ENCODE measurements around the gene AGXT2. TPM values are rescaled to one million over a fixed set of nuclear protein-coding genes. Genes with fewer than 3 reads are reported as not detected.
"Not testable (repeated sequence)": the region's sequence is repeated elsewhere in the genome, so short reads cannot be mapped to it uniquely, and the experiment has no call there.

The AGXT2 gene
- polyA plus RNA-seq, 4 donors, result 0.31 to 47.0 (median 0.96) TPM

DNA sequence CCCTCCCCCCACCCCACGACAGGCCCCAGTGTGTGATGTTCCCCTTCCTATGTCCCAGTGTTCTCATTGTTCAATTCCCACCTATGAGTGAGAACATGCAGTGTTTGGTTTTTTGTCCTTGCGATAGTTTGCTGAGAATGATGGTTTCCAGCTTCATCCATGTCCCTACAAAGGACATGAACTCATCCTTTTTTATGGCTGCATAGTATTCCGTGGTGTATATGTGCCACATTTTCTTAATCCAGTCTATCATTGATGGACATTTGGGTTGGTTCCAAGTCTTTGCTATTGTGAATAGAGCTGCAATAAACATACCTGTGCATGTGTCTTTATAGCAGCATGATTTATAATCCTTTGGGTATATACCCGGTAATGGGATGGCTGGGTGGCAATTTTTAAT, 76.1 kb downstream of the AGXT2 start:
- DNase-seq, FAIRE-seq: not testable (repeated sequence)
- WGBS, 3 donors, result 80 to 95% (median 83%) methylated on average over 2 to 3 of the region's 4 CpGs

DNA sequence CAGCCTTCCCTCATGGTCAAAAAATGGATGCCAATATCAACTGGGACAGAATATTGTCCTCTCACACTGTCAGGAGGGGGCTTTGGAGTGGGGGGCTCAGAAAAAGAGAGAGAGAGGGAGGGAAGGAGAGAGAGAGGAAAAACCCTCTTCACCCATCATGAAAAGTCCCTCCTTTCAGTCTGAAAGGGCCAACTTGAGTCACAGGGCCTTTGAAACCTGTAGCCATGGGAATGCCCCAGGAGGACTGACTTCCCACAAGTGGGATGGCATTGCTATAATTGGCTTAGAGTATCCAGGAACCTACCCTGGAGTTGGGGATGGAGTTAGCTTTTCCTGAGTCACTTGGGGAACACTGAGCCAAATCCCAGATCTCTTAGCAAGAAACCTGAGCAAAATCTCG, 77.2 kb downstream of the AGXT2 start:
- Histone ChIP-seq H3K4me1 (ENCODE audit: control insufficient read depth in 3 of 3, insufficient read depth in 2 of 3, low read depth in 1 of 3, low read length in 2 of 3) (no peaks in the 10 kb centered on the region), H3K36me3 (ENCODE audit: control insufficient read depth in 3 of 3, insufficient read depth in 2 of 3, low read depth in 1 of 3, low read length in 3 of 3) (no peaks in the 10 kb centered on the region), H3K9me3 (ENCODE audit: control insufficient read depth in 2 of 2, insufficient read depth in 1 of 2, low read depth in 1 of 2, low read length in 1 of 2) (peaks cover 0 to 5% of the 10 kb centered on the region in 2 donors), H3K27ac (ENCODE audit: low read depth in 1 of 3, low read length in 2 of 3) (no peak overlapping the region), H3K27me3 (ENCODE audit: control insufficient read depth in 3 of 3, insufficient read depth in 3 of 3, low read length in 3 of 3) (no peaks in the 10 kb centered on the region), H3K4me3 (ENCODE audit: low read depth in 1 of 3, low read length in 3 of 3) (no peak overlapping the region)
- no peak for FAIRE-seq
- WGBS, 3 donors, result 36 to 59% (median 55%) methylated on average over 1 of the region's 1 CpG
- DNase-seq, result no peak

More for the DNA sequence above, 76.1 kb downstream of the AGXT2 start:
- not testable (repeated sequence) for H3K4me3 ChIP-seq (ENCODE audit: low read depth in 1 of 3, low read length in 3 of 3); H3K36me3 ChIP-seq (ENCODE audit: control insufficient read depth in 3 of 3, insufficient read depth in 2 of 3, low read depth in 1 of 3, low read length in 3 of 3); H3K27ac ChIP-seq (ENCODE audit: low read depth in 1 of 3, low read length in 2 of 3); H3K9me3 ChIP-seq (ENCODE audit: control insufficient read depth in 2 of 2, insufficient read depth in 1 of 2, low read depth in 1 of 2, low read length in 1 of 2); H3K4me1 ChIP-seq (ENCODE audit: control insufficient read depth in 3 of 3, insufficient read depth in 2 of 3, low read depth in 1 of 3, low read length in 2 of 3); H3K27me3 ChIP-seq (ENCODE audit: control insufficient read depth in 3 of 3, insufficient read depth in 3 of 3, low read length in 3 of 3)

DNA sequence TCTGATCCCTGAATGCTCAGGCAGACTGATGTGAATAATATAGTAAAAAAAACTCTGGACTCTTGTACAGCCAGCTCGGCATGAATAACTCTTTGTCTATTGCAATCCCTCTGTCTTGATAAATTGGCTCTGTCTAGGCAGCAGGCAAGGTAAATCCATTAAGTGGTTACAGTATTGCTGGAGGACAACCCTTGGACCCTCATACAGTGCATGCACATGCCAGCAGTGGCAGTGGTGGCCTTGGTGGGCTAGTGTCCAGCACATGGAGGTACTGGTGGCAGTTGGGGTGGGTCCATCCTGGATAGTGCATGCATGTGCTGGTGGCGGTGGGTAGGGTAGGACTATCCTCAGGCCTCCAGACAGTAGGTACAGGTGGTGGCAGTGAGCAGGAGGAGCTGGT, 79.5 kb downstream of the AGXT2 start:
- DNase-seq (no peak), FAIRE-seq (no peak)
- H3K4me1 ChIP-seq (ENCODE audit: control insufficient read depth in 3 of 3, insufficient read depth in 2 of 3, low read depth in 1 of 3, low read length in 2 of 3), result no peaks in the 10 kb centered on the region
- no peak overlapping the region for H3K4me3 ChIP-seq (ENCODE audit: low read depth in 1 of 3, low read length in 3 of 3)
- H3K27me3 ChIP-seq (ENCODE audit: control insufficient read depth in 3 of 3, insufficient read depth in 3 of 3, low read length in 3 of 3), result no peaks in the 10 kb centered on the region
- no peak overlapping the region for H3K27ac ChIP-seq (ENCODE audit: low read depth in 1 of 3, low read length in 2 of 3)
- peaks cover 0 to 8% of the 10 kb centered on the region in 2 donors for H3K9me3 ChIP-seq (ENCODE audit: control insufficient read depth in 2 of 2, insufficient read depth in 1 of 2, low read depth in 1 of 2, low read length in 1 of 2)
- WGBS, 3 donors, result 51 to 84% (median 69%) methylated on average over 2 of the region's 2 CpGs
- no peaks in the 10 kb centered on the region for H3K36me3 ChIP-seq (ENCODE audit: control insufficient read depth in 3 of 3, insufficient read depth in 2 of 3, low read depth in 1 of 3, low read length in 3 of 3)

DNA sequence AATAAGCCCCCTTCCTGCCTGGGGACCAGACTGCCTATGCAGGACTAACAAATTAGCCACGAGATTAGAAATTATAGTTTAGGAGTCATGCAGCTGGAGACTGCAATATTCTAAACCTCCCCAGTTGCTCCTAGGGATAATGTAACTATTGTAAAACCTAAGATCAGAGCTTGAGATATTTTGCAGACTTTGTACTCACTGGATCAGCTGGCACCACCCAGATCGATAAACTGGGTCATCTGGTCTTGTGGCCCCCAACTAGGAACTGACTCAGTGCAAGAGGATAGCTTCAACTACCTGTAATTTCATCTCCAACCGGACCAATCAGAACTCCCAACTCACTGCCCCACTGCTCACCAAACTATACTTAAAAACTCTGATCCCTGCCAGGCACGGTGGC, 80.2 kb downstream of the AGXT2 start:
- FAIRE-seq (no peak), DNase-seq (peak in 1 of 2 donors; percentile 9)
- Histone ChIP-seq H3K27me3 (ENCODE audit: control insufficient read depth in 3 of 3, insufficient read depth in 3 of 3, low read length in 3 of 3) (no peaks in the 10 kb centered on the region), H3K36me3 (ENCODE audit: control insufficient read depth in 3 of 3, insufficient read depth in 2 of 3, low read depth in 1 of 3, low read length in 3 of 3) (no peaks in the 10 kb centered on the region), H3K9me3 (ENCODE audit: control insufficient read depth in 2 of 2, insufficient read depth in 1 of 2, low read depth in 1 of 2, low read length in 1 of 2) (peaks cover 0 to 8% of the 10 kb centered on the region in 2 donors), H3K4me1 (ENCODE audit: control insufficient read depth in 3 of 3, insufficient read depth in 2 of 3, low read depth in 1 of 3, low read length in 2 of 3) (no peaks in the 10 kb centered on the region), H3K4me3 (ENCODE audit: low read depth in 1 of 3, low read length in 3 of 3) (no peak overlapping the region), H3K27ac (ENCODE audit: low read depth in 1 of 3, low read length in 2 of 3) (no peak overlapping the region)
- 68 to 81% (median 75%) methylated on average over 4 of the region's 4 CpGs for WGBS, 3 donors

DNA sequence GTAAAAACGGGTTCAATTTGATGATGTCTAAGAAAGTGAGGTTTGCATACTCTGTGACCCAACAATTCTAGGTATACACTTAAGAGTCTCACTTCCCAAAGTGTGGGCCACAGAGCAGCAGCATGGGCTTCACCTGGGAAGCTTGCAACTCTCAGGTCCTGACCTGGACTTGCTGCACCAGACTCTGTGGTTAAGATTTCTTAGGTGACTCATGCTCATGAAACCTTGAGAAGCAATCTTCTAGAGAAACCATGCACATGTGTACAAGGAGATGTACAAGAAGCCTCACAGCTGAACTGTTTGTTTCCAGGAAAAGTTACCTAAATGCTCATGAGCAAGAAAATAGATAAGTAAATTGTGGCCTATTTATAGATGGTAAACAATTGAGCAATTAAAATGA, 88.4 kb downstream of the AGXT2 start:
- Histone ChIP-seq H3K9me3 (ENCODE audit: control insufficient read depth in 2 of 2, insufficient read depth in 1 of 2, low read depth in 1 of 2, low read length in 1 of 2) (no peaks in the 10 kb centered on the region), H3K27ac (ENCODE audit: low read depth in 1 of 3, low read length in 2 of 3) (no peak overlapping the region), H3K4me3 (ENCODE audit: low read depth in 1 of 3, low read length in 3 of 3) (no peak overlapping the region), H3K27me3 (ENCODE audit: control insufficient read depth in 3 of 3, insufficient read depth in 3 of 3, low read length in 3 of 3) (no peaks in the 10 kb centered on the region), H3K4me1 (ENCODE audit: control insufficient read depth in 3 of 3, insufficient read depth in 2 of 3, low read depth in 1 of 3, low read length in 2 of 3) (no peaks in the 10 kb centered on the region), H3K36me3 (ENCODE audit: control insufficient read depth in 3 of 3, insufficient read depth in 2 of 3, low read depth in 1 of 3, low read length in 3 of 3) (peaks cover 0 to 2% (median 0%) of the 10 kb centered on the region in 3 donors)
- DNase-seq (no peak), FAIRE-seq (no peak)
- WGBS, 3 donors, result 79 to 96% (median 96%) methylated on average over 1 of the region's 1 CpG

DNA sequence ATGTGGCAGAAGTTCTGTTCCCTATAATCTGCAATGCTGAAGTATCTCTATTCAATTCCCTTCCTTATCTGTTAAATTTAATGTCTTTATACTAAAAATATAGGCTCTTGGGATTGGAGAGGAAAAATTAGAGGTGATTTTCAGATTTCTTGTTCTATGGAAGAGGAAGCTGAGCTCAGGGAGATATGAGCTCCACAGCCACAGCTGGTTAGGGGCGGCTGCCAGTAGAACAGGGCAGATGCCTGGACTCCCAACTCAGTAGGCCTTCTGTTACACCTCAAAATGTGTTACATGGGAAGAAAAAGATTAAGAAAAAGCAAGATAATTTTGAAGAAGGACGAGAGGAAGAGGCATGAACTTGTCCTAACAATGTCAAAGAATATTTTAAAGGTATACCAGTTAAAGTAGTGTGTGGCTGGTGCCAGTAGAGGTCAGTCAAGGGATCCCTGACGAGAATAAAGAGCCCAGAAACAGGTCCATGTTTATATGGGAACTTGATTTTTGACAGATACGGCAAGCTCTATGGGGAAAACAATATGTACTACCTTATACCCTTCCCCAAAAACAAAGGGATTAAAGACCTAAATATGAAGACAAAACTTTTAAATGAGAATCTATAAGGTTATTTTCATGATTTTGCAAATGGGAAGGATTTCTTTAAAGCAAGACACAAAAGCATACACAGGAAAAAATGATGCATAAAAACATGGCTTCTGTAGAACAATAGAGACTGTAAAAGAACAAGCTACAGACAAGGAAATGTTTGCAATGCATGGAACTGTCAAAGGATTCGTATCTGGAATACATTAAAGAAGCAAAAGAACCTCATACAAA, 89.7 kb downstream of the AGXT2 start:
- Histone ChIP-seq H3K36me3 (ENCODE audit: control insufficient read depth in 3 of 3, insufficient read depth in 2 of 3, low read depth in 1 of 3, low read length in 3 of 3) (peaks cover 0 to 4% (median 2%) of the 10 kb centered on the region in 3 donors), H3K4me3 (ENCODE audit: low read depth in 1 of 3, low read length in 3 of 3) (no peak overlapping the region), H3K27me3 (ENCODE audit: control insufficient read depth in 3 of 3, insufficient read depth in 3 of 3, low read length in 3 of 3) (no peaks in the 10 kb centered on the region), H3K4me1 (ENCODE audit: control insufficient read depth in 3 of 3, insufficient read depth in 2 of 3, low read depth in 1 of 3, low read length in 2 of 3) (no peaks in the 10 kb centered on the region), H3K9me3 (ENCODE audit: control insufficient read depth in 2 of 2, insufficient read depth in 1 of 2, low read depth in 1 of 2, low read length in 1 of 2) (no peaks in the 10 kb centered on the region), H3K27ac (ENCODE audit: low read depth in 1 of 3, low read length in 2 of 3) (no peak overlapping the region)
- no peak for FAIRE-seq
- 47 to 53% (median 49%) methylated on average over 5 of the region's 5 CpGs for WGBS, 3 donors
- DNase-seq, result peak; percentile 30 to 48

DNA sequence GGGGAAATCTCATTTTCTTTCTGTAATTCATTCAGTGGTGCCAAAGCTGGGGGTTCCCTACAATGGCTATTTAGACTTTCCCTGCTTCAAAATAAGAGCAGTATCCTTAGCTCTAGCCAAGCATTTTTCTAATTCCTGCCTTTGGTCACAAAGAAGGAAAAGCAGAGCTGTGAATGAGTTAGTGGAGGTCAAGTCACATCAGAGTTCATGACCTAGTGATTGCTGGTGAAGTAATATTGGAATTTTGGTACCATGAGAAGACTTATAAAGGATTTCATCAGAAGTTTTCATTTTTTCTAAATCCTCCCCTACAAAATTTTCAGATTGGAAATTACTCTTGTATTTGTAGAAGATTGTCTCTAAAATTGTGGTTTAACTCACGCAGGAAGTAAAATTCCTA, 90.4 kb downstream of the AGXT2 start:
- peaks cover 0 to 8% (median 3%) of the 10 kb centered on the region in 3 donors for H3K36me3 ChIP-seq (ENCODE audit: control insufficient read depth in 3 of 3, insufficient read depth in 2 of 3, low read depth in 1 of 3, low read length in 3 of 3)
- no peak overlapping the region for H3K27ac ChIP-seq (ENCODE audit: low read depth in 1 of 3, low read length in 2 of 3)
- 95 to 97% (median 97%) methylated on average over 1 of the region's 1 CpG for WGBS, 3 donors
- DNase-seq, result no peak
- no peaks in the 10 kb centered on the region for H3K4me1 ChIP-seq (ENCODE audit: control insufficient read depth in 3 of 3, insufficient read depth in 2 of 3, low read depth in 1 of 3, low read length in 2 of 3)
- H3K27me3 ChIP-seq (ENCODE audit: control insufficient read depth in 3 of 3, insufficient read depth in 3 of 3, low read length in 3 of 3), result no peaks in the 10 kb centered on the region
- no peak for FAIRE-seq
- H3K4me3 ChIP-seq (ENCODE audit: low read depth in 1 of 3, low read length in 3 of 3), result no peak overlapping the region
- no peaks in the 10 kb centered on the region for H3K9me3 ChIP-seq (ENCODE audit: control insufficient read depth in 2 of 2, insufficient read depth in 1 of 2, low read depth in 1 of 2, low read length in 1 of 2)

Data from small intestine (tissue), 7 donors.